Parathyroid adenoma (tissue), 2 donors: ENCODE measurements around the gene PRM1.
A peak's percentile ranks its signal among the peaks of the same experiment; 100 is the strongest.

ENCODE experiments used
- H2AFZ ChIP-seq: fragments of 300-600 bp; sonication (generic); one replicate; pipeline ENCODE4 v1.7.0; 2017; ENCODE audit warnings: antibody characterized with exemption, mild to moderate bottlenecking
- H3K27ac ChIP-seq: fragments of 300-600 bp; sonication (generic); one replicate; pipeline ENCODE4 v1.7.0; 2017
- H3K27me3 ChIP-seq: fragments of 300-600 bp; sonication (generic); one replicate; pipeline ENCODE4 v1.7.0; 2017; ENCODE audit warnings: low read length; ENCODE audit not compliant: control insufficient read depth, insufficient read depth
- H3K36me3 ChIP-seq: fragments of 300-600 bp; sonication (generic); one replicate; pipeline ENCODE4 v1.7.0; 2017; ENCODE audit warnings: low read length; ENCODE audit not compliant: control insufficient read depth, insufficient read depth
- H3K4me1 ChIP-seq: fragments of 300-600 bp; sonication (generic); one replicate; pipeline ENCODE4 v1.7.0; 2017; ENCODE audit warnings: control low read depth
- H3K4me2 ChIP-seq: fragments of 300-600 bp; sonication (generic); one replicate; pipeline ENCODE4 v1.7.0; 2017; ENCODE audit warnings: low read length
- H3K4me3 ChIP-seq: fragments of 300-600 bp; sonication (generic); one replicate; pipeline ENCODE4 v1.7.0; 2017; ENCODE audit warnings: low read depth, low read length
- H3K79me2 ChIP-seq: fragments of 300-600 bp; sonication (generic); one replicate; pipeline ENCODE4 v1.7.0; 2017; ENCODE audit warnings: control low read depth
- H3K9ac ChIP-seq: fragments of 300-600 bp; sonication (generic); one replicate; pipeline ENCODE4 v1.7.0; 2017; ENCODE audit warnings: mild to moderate bottlenecking
- H3K9me3 ChIP-seq: fragments of 300-600 bp; sonication (generic); one replicate; pipeline ENCODE4 v1.7.0; 2017; ENCODE audit warnings: low read length; ENCODE audit not compliant: control insufficient read depth
- TF ChIP-seq, protein P1 (sequence below): fragments of 300-600 bp; sonication (generic); IDR thresholded peaks from one replicate; pipeline ENCODE4 v1.7.0; 2017; ENCODE audit warnings: antibody characterized with exemption, mild to moderate bottlenecking
- donor health status: primary hyperparathyroidism.

Gene PRM1

DNA sequence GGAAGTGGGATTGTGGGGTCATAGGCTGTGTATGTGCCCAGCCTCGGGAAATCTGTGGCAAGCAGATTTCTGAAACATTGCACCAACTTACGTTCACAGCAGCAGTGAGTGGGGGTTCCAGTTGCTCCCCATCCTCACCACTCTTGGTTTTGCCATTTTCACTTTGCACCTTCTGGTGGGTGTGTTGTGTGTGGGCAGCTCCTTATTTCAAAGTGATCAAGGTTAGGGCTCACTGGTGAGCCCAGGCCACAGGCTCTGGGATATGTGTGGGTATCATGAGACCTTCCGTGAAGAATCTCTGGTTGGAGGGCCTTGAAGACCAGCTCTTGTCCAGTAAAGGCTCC, 29.5 kb upstream of the PRM1 start:
- H2AFZ ChIP-seq: no peak overlapping the region
- H3K4me3 ChIP-seq: no peak overlapping the region
- no peaks in the 10 kb centered on the region for H3K36me3 ChIP-seq
- no peak overlapping the region for H3K27ac ChIP-seq
- H3K4me2 ChIP-seq: no peak overlapping the region
- H3K27me3 ChIP-seq: no peaks in the 10 kb centered on the region
- no peaks in the 10 kb centered on the region for H3K79me2 ChIP-seq
- H3K9ac ChIP-seq: no peak overlapping the region
- no peaks in the 10 kb centered on the region for H3K9me3 ChIP-seq
- H3K4me1 ChIP-seq: peaks cover 9% of the 10 kb centered on the region
- TF ChIP-seq, protein P1, sequence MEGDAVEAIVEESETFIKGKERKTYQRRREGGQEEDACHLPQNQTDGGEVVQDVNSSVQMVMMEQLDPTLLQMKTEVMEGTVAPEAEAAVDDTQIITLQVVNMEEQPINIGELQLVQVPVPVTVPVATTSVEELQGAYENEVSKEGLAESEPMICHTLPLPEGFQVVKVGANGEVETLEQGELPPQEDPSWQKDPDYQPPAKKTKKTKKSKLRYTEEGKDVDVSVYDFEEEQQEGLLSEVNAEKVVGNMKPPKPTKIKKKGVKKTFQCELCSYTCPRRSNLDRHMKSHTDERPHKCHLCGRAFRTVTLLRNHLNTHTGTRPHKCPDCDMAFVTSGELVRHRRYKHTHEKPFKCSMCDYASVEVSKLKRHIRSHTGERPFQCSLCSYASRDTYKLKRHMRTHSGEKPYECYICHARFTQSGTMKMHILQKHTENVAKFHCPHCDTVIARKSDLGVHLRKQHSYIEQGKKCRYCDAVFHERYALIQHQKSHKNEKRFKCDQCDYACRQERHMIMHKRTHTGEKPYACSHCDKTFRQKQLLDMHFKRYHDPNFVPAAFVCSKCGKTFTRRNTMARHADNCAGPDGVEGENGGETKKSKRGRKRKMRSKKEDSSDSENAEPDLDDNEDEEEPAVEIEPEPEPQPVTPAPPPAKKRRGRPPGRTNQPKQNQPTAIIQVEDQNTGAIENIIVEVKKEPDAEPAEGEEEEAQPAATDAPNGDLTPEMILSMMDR: no peak

- no peak overlapping the region for H3K27ac ChIP-seq
- no peaks in the 10 kb centered on the region for H3K27me3 ChIP-seq
- H2AFZ ChIP-seq: peak overlapping the region; percentile 27
- no peaks in the 10 kb centered on the region for H3K36me3 ChIP-seq
- H3K79me2 ChIP-seq: no peaks in the 10 kb centered on the region
- peaks cover 9% of the 10 kb centered on the region for H3K4me1 ChIP-seq
- H3K9ac ChIP-seq: no peak overlapping the region
- TF ChIP-seq, protein P1: no peak
- no peak overlapping the region for H3K4me3 ChIP-seq
- H3K9me3 ChIP-seq: no peaks in the 10 kb centered on the region
- no peak overlapping the region for H3K4me2 ChIP-seq
These were observed 28.9 kb upstream of the PRM1 start for GRCh38 chr16:11309895-11310633.

DNA sequence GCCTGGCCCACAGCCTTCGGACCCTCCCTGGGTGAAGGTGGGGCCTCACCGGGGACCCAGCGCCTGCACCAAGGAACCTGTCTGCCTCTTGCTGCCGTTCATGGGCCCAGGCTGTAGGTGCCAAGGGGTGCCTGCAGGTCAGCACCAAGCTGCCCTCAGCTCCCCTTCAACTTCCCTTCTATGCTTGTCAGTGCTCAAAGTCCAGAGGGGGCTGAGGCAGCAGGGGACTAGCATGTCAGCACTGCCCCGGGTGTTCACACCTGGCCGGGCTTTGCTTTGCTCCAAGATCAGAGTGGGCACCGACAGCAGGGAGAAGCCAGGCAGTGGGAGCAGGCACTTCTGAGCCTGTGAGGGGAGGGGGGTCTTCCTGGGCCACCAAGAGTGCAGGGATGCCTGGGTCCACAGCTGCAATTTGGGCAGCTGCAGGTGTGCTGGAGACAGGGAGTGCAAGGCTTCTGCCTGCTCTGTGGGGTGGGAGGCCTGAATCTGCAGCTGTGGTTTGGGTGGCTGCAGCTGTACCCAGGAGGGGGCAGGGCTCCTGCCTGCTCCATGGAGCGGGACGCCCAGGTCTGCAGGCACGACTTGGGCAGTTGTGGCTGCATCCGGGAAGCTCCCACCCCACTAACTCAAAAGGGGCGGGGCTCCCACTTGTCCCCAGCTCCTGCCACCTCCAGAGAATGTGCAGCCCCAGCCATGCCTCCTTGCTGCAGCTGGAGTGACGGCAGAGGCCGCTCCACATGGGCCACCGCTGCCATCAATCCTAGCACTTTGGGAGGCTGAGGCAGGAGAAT, 27.6 kb upstream of the PRM1 start:
- Histone ChIP-seq H2AFZ (no peak overlapping the region), H3K27ac (no peak overlapping the region), H3K36me3 (no peaks in the 10 kb centered on the region), H3K9ac (no peak overlapping the region), H3K27me3 (no peaks in the 10 kb centered on the region), H3K4me3 (no peak overlapping the region), H3K4me2 (no peak overlapping the region), H3K9me3 (no peaks in the 10 kb centered on the region), H3K4me1 (peaks cover 12% of the 10 kb centered on the region), H3K79me2 (no peaks in the 10 kb centered on the region)
- TF ChIP-seq, protein P1: no peak

- Histone ChIP-seq H3K27ac (no peak overlapping the region), H3K4me1 (peaks cover 19% of the 10 kb centered on the region), H3K36me3 (no peaks in the 10 kb centered on the region), H3K79me2 (no peaks in the 10 kb centered on the region), H3K27me3 (no peaks in the 10 kb centered on the region), H3K9ac (no peak overlapping the region), H3K4me2 (no peak overlapping the region), H2AFZ (no peak overlapping the region), H3K4me3 (no peak overlapping the region), H3K9me3 (no peaks in the 10 kb centered on the region)
- TF ChIP-seq, protein P1: no peak
These were observed 26.7 kb upstream of the PRM1 start for GRCh38 chr16:11307639-11308492.
